Activated T-cell treated with anti-CD3 and anti-CD28 coated beads, Interleukin-2, amount 50 U/mL, for 24 hours (primary cell): ENCODE data around the gene CBX7.

Source experiments
- DNase-seq: peaks from one replicate; pipeline ENCODE4 v3.0.0-alpha.2; 2020
- H3K27ac Mint-ChIP-seq: 2 replicates; pipeline ENCODE4 v1.8.0; 2020; ENCODE audit warnings: mild to moderate bottlenecking, mixed read lengths
- H3K27me3 Mint-ChIP-seq: 2 replicates; pipeline ENCODE4 v1.8.0; 2020; ENCODE audit warnings: mixed read lengths
- H3K36me3 Mint-ChIP-seq: 2 replicates; pipeline ENCODE4 v1.8.0; 2020; ENCODE audit warnings: low read depth, mixed read lengths
- H3K4me1 Mint-ChIP-seq: 2 replicates; pipeline ENCODE4 v1.8.0; 2020; ENCODE audit warnings: low read depth, mixed read lengths
- H3K4me3 Mint-ChIP-seq: 2 replicates; pipeline ENCODE4 v1.8.0; 2020; ENCODE audit warnings: mild to moderate bottlenecking, moderate library complexity, mixed read lengths
- H3K9me3 Mint-ChIP-seq: 2 replicates; pipeline ENCODE4 v1.8.0; 2020; ENCODE audit warnings: mixed read lengths

Gene CBX7

GRCh38 chr22:39089928-39090327 is 62.6 kb downstream of the CBX7 start:
- Mint-ChIP-seq H3K36me3 (peaks cover 15% of the 10 kb centered on the region), H3K4me1 (peaks cover 78% of the 10 kb centered on the region), H3K4me3 (peak overlapping the region; percentile 52), H3K27ac (peak overlapping the region; percentile 95), H3K9me3 (no peaks in the 10 kb centered on the region), H3K27me3 (no peaks in the 10 kb centered on the region)
- DNase-seq, result no peak

DNA sequence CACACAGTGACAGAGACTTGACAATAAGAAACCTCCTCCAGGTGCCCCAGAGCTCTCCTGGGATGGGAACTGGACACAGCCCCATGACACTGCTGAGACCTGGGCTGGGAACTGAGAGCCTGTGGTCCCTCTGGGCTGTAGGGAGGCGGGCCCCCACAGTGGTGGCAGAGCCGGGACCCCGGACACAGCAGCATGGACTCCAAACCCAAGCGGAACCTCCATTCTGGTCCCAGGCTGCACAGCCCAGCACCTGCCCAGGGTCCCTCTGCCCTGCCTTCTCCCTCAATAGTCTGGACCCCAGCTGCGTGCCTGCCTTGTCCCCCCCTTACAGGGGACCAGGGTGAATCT is 63.8 kb downstream of the CBX7 start:
- Mint-ChIP-seq H3K4me1 (peaks cover 73% of the 10 kb centered on the region), H3K4me3 (no peak overlapping the region), H3K27ac (peak overlapping the region; percentile 42), H3K27me3 (no peaks in the 10 kb centered on the region), H3K36me3 (peaks cover 19% of the 10 kb centered on the region), H3K9me3 (no peaks in the 10 kb centered on the region)
- DNase-seq, result no peak

DNA sequence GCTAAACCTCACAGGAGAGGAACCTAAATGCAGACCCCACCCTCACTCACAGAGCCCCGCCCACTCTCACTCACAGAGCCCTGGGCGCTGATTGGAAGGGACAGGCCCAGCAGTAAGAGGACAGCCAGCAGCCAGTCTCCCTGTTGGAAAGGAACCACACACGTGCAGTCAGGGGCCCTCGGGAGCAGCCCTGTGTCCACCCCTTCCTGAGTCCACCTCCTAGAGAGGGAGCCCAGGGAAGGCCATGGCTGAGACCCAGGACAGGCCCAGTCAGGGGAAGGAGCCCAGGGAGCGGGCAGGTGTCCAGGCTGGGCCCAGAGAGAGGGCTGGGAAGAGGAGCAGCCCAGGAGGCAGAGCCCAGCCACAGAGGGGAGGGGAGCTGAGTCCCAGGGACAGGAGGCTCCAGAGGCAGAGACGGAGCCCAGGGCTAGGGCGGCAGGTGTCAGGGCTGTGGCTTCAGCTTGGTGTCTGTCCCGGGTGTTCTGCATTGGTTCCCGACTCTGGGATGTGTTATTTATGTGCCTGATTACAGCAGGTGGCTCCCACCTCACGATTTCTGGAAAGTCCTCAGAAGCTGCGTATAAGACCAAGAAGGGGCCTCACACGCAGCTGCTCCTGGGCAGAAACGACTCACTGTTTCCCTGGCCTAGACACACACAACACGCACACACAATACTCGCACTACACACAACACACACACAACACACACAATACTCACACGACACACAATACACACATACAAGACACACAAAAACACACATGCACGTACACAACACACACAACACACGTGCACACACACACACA is 64.4 kb downstream of the CBX7 start:
- H3K4me1 Mint-ChIP-seq, result peaks cover 76% of the 10 kb centered on the region
- H3K27ac Mint-ChIP-seq, result peak overlapping the region; percentile 81
- no peaks in the 10 kb centered on the region for H3K9me3 Mint-ChIP-seq
- H3K4me3 Mint-ChIP-seq, result no peak overlapping the region
- H3K27me3 Mint-ChIP-seq, result no peaks in the 10 kb centered on the region
- peaks cover 22% of the 10 kb centered on the region for H3K36me3 Mint-ChIP-seq
- no peak for DNase-seq

DNA sequence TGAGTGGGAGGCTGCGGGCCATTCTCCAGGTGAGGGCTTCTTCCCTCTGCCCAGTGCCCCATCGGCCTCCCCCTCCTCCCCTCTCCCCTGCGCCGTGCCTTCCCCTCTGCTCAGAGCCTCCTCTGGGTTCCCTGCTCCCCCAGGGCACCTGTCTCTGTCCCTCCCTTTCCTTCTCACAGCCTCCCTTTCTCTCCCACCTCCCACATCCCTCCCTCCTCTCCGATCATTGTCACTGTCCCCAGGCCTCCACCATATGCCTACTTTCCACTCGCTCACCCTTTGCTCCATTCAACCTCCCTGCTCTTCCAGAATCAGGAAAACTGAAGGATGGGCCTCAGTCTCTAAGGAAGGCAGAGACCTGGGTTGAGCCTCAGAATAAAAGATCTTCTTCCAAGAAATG is 65.4 kb downstream of the CBX7 start:
- H3K4me1 Mint-ChIP-seq, result peaks cover 72% of the 10 kb centered on the region
- peak overlapping the region; percentile 64 for H3K27ac Mint-ChIP-seq
- no peak for DNase-seq
- peaks cover 30% of the 10 kb centered on the region for H3K36me3 Mint-ChIP-seq
- H3K4me3 Mint-ChIP-seq, result no peak overlapping the region
- H3K27me3 Mint-ChIP-seq, result no peaks in the 10 kb centered on the region
- H3K9me3 Mint-ChIP-seq, result no peaks in the 10 kb centered on the region

DNA sequence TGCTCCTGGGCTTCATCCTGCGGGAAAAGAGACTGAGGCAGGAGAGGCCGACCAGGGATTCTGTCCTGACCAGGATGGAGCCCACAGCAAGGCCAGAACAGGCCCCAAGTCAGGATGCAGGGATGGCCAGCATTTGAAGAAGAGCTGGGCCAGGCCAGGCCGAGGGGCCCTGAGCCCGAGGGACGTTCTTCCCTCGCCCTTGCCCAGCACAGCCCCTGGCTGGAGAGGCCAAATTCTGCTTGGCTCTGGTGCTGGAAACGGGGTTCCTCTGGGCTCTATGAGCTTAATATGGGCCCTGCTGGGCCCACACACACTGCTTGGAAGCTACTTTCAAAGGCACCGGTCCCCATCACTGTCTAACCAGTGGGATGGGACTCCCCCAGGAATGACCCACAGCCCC is 67.8 kb downstream of the CBX7 start:
- Mint-ChIP-seq H3K4me3 (no peak overlapping the region), H3K36me3 (peaks cover 52% of the 10 kb centered on the region), H3K27ac (no peak overlapping the region), H3K9me3 (no peaks in the 10 kb centered on the region), H3K4me1 (peaks cover 69% of the 10 kb centered on the region), H3K27me3 (no peaks in the 10 kb centered on the region)
- DNase-seq, result no peak

- H3K36me3 Mint-ChIP-seq, result peaks cover 58% of the 10 kb centered on the region
- no peaks in the 10 kb centered on the region for H3K9me3 Mint-ChIP-seq
- H3K27ac Mint-ChIP-seq, result peak overlapping the region; percentile 76
- H3K27me3 Mint-ChIP-seq, result no peaks in the 10 kb centered on the region
- H3K4me1 Mint-ChIP-seq, result peaks cover 62% of the 10 kb centered on the region
- H3K4me3 Mint-ChIP-seq, result no peak overlapping the region
- DNase-seq, result no peak
Observed at GRCh38 chr22:39083212-39084165, 69.0 kb downstream of the CBX7 start.

- Mint-ChIP-seq H3K36me3 (peaks cover 67% of the 10 kb centered on the region), H3K27ac (peak overlapping the region; percentile 73), H3K9me3 (no peaks in the 10 kb centered on the region), H3K4me1 (peaks cover 62% of the 10 kb centered on the region), H3K4me3 (no peak overlapping the region), H3K27me3 (no peaks in the 10 kb centered on the region)
- DNase-seq, result no peak
Observed at GRCh38 chr22:39081598-39081997, 70.9 kb downstream of the CBX7 start.

DNA sequence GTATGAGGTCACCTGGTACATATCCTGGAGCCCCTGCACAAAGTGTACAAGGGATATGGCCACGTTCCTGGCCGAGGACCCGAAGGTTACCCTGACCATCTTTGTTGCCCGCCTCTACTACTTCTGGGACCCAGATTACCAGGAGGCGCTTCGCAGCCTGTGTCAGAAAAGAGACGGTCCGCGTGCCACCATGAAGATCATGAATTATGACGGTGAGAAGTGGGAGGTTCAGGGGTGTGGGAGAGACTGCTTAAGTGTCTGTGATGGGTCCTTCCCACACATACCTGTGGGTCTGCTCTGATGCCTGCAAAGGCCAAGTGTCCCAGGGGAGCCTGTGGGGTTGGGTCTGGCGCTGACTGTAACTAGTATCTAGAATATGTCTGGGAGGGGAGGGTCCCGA is 71.5 kb downstream of the CBX7 start:
- H3K36me3 Mint-ChIP-seq, result peaks cover 61% of the 10 kb centered on the region

More for the DNA sequence above, 71.5 kb downstream of the CBX7 start:
- no peaks in the 10 kb centered on the region for H3K27me3 Mint-ChIP-seq
- H3K4me3 Mint-ChIP-seq, result peak overlapping the region; percentile 24
- DNase-seq, result no peak
- peaks cover 62% of the 10 kb centered on the region for H3K4me1 Mint-ChIP-seq
- peak overlapping the region; percentile 73 for H3K27ac Mint-ChIP-seq
- H3K9me3 Mint-ChIP-seq, result no peaks in the 10 kb centered on the region
